ENCODE data around the gene FBXL7.

The FBXL7 gene

DNA sequence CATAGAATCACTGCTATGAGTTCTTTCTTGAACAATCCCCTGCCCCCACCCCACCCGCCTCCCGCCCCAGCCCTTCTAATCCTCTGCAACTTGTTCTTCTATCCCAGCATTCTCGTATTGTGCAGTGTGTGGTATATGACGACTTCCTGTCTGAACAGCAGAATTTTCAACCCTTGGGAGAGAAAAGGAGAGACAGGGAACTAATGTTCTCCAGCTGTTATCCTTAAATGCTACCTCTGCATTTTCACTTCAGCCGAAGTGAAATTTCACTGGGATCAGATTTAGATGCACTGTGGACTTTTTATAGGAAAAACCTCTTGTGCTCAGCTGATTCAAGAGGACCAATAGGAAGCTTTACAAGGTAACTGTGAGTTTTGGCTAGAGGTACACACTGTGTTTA lies 2.2 kb downstream of the FBXL7 start:
- Histone ChIP-seq H2AFZ (ENCODE audit: low read length) (no peak overlapping the region), H3K36me3 (ENCODE audit: insufficient read depth, low read length) (no peaks in the 10 kb centered on the region), H3K27ac (ENCODE audit: low read depth, low read length, poor library complexity, severe bottlenecking) (no peak overlapping the region), H3F3A (ENCODE audit: insufficient read depth, low read length) (no peaks in the 10 kb centered on the region), H3K79me2 (ENCODE audit: insufficient read depth, low read length) (no peaks in the 10 kb centered on the region), H3K9me2 (ENCODE audit: low read depth, low read length) (no peaks in the 10 kb centered on the region), H3K4me3 (ENCODE audit: low read depth, low read length, poor library complexity, severe bottlenecking) (no peak overlapping the region), H3K4me2 (ENCODE audit: low read length) (no peak overlapping the region), H3K27me3 (ENCODE audit: insufficient read depth, low read length) (no peaks in the 10 kb centered on the region), H3K4me1 (ENCODE audit: insufficient read depth, low read length, severe bottlenecking) (no peaks in the 10 kb centered on the region), H4K20me1 (ENCODE audit: insufficient read depth, low read length) (no peaks in the 10 kb centered on the region), H3K9ac (ENCODE audit: low read length) (no peak overlapping the region), H3K9me3 (ENCODE audit: low read length) (no peaks in the 10 kb centered on the region)
- TF ChIP-seq, protein P1, sequence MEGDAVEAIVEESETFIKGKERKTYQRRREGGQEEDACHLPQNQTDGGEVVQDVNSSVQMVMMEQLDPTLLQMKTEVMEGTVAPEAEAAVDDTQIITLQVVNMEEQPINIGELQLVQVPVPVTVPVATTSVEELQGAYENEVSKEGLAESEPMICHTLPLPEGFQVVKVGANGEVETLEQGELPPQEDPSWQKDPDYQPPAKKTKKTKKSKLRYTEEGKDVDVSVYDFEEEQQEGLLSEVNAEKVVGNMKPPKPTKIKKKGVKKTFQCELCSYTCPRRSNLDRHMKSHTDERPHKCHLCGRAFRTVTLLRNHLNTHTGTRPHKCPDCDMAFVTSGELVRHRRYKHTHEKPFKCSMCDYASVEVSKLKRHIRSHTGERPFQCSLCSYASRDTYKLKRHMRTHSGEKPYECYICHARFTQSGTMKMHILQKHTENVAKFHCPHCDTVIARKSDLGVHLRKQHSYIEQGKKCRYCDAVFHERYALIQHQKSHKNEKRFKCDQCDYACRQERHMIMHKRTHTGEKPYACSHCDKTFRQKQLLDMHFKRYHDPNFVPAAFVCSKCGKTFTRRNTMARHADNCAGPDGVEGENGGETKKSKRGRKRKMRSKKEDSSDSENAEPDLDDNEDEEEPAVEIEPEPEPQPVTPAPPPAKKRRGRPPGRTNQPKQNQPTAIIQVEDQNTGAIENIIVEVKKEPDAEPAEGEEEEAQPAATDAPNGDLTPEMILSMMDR (IDR thresholded peaks at IDR 0.05; ENCODE audit: low read length): no peak

DNA sequence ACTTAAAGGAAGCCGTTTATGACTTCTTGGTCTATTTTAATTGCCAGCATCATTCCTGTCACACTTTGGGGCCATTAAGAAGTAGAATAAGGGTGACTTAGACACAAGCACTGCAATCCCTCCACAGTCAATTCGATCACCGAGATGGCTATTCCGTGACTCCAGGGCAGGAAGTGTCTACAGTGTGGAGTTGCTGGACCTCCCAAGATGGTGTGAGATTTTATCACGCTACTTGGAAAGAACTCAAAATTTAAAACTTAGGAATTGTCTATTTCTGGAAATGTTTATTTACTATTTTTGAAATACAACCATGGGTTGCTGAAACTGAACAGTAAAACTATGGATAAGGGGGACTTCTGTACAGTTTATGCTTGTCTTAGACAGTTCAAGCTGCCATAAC lies 6.2 kb downstream of the FBXL7 start:
- Histone ChIP-seq H3K4me2 (ENCODE audit: low read length) (no peak overlapping the region), H3K27ac (ENCODE audit: low read depth, low read length, poor library complexity, severe bottlenecking) (no peak overlapping the region), H3K9me2 (ENCODE audit: low read depth, low read length) (no peaks in the 10 kb centered on the region), H3K9ac (ENCODE audit: low read length) (no peak overlapping the region), H2AFZ (ENCODE audit: low read length) (no peak overlapping the region), H3K9me3 (ENCODE audit: low read length) (no peaks in the 10 kb centered on the region), H4K20me1 (ENCODE audit: insufficient read depth, low read length) (no peaks in the 10 kb centered on the region), H3K79me2 (ENCODE audit: insufficient read depth, low read length) (no peaks in the 10 kb centered on the region), H3F3A (ENCODE audit: insufficient read depth, low read length) (no peaks in the 10 kb centered on the region), H3K4me1 (ENCODE audit: insufficient read depth, low read length, severe bottlenecking) (no peaks in the 10 kb centered on the region), H3K36me3 (ENCODE audit: insufficient read depth, low read length) (no peaks in the 10 kb centered on the region), H3K4me3 (ENCODE audit: low read depth, low read length, poor library complexity, severe bottlenecking) (no peak overlapping the region), H3K27me3 (ENCODE audit: insufficient read depth, low read length) (no peaks in the 10 kb centered on the region)
- TF ChIP-seq, protein P1 (IDR thresholded peaks at IDR 0.05; ENCODE audit: low read length): no peak
- TF ChIP-seq EZH2 (IDR thresholded peaks at IDR 0.05; ENCODE audit: borderline replicate concordance, low read length): no peak

DNA sequence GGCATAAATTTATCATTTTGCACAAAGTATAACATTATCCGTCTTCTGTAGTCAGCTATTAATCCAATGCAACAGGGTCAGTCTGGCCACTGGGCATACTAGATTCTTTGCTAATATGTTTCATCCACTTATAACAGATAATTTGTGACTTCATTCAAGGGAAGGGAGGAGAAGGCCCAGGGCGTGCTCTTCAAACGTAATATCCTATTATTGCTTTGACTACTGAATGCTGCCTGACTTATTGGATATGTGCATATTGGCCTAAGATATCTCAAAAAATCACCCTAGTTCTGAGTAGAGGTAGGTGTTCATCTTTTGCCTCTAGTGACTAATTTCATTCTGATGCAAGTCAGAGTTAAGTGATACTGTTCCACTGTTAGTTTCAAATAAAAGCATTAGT lies 6.9 kb downstream of the FBXL7 start:
- no peak overlapping the region for H2AFZ ChIP-seq (ENCODE audit: low read length)
- no peaks in the 10 kb centered on the region for H3F3A ChIP-seq (ENCODE audit: insufficient read depth, low read length)
- no peaks in the 10 kb centered on the region for H3K9me2 ChIP-seq (ENCODE audit: low read depth, low read length)
- H3K36me3 ChIP-seq (ENCODE audit: insufficient read depth, low read length): no peaks in the 10 kb centered on the region
- H3K4me3 ChIP-seq (ENCODE audit: low read depth, low read length, poor library complexity, severe bottlenecking): no peak overlapping the region
- TF ChIP-seq EZH2 (IDR thresholded peaks at IDR 0.05; ENCODE audit: borderline replicate concordance, low read length): no peak
- TF ChIP-seq, protein P1 (IDR thresholded peaks at IDR 0.05; ENCODE audit: low read length): no peak
- H3K27me3 ChIP-seq (ENCODE audit: insufficient read depth, low read length): no peaks in the 10 kb centered on the region
- H3K9ac ChIP-seq (ENCODE audit: low read length): no peak overlapping the region
- H3K79me2 ChIP-seq (ENCODE audit: insufficient read depth, low read length): no peaks in the 10 kb centered on the region
- no peaks in the 10 kb centered on the region for H3K4me1 ChIP-seq (ENCODE audit: insufficient read depth, low read length, severe bottlenecking)
- H3K9me3 ChIP-seq (ENCODE audit: low read length): no peaks in the 10 kb centered on the region
- no peak overlapping the region for H3K27ac ChIP-seq (ENCODE audit: low read depth, low read length, poor library complexity, severe bottlenecking)
- H4K20me1 ChIP-seq (ENCODE audit: insufficient read depth, low read length): no peaks in the 10 kb centered on the region
- H3K4me2 ChIP-seq (ENCODE audit: low read length): no peak overlapping the region
